GM23338 (cell line): ENCODE results near the gene WWOX. TPM values are rescaled to one million over a fixed set of nuclear protein-coding genes. Genes with fewer than 3 reads are reported as not detected.

Experiments used
- ATAC-seq: fragments of 200-7000 bp; cut with Tn5 transposase; 3 replicates; pipeline ENCODE4 v1.9.1; 2020
- DNase-seq: peaks from one replicate; pipeline ENCODE4 v3.0.0-alpha.2; 2015; ENCODE audit warnings: low spot score
- H2AFZ ChIP-seq: fragments of 200-600 bp; sonication (generic); 2 replicates; pipeline ENCODE4 v1.8.0; 2016; ENCODE audit warnings: antibody characterized with exemption, mild to moderate bottlenecking, moderate library complexity
- H3F3A ChIP-seq: fragments of 200-600 bp; sonication (generic); replicated peaks from 2 replicates; pipeline ENCODE4 v1.8.0; 2017; ENCODE audit warnings: antibody characterized with exemption, mixed run types, low read depth
- H3K27ac ChIP-seq: fragments of 200-600 bp; sonication (generic); 2 replicates; pipeline ENCODE4 v1.6.1; 2016; ENCODE audit warnings: low read depth
- H3K27me3 ChIP-seq: fragments of 200-600 bp; sonication (generic); 2 replicates; pipeline ENCODE4 v1.8.0; 2016; ENCODE audit warnings: mild to moderate bottlenecking, mixed run types, moderate library complexity; ENCODE audit not compliant: insufficient read depth
- H3K36me3 ChIP-seq: fragments of 200-600 bp; sonication (generic); 2 replicates; pipeline ENCODE4 v1.8.0; 2016; ENCODE audit warnings: mild to moderate bottlenecking; ENCODE audit not compliant: insufficient read depth
- H3K4me1 ChIP-seq: fragments of 200-600 bp; sonication (generic); 2 replicates; pipeline ENCODE4 v1.8.0; 2016; ENCODE audit warnings: mild to moderate bottlenecking, moderate library complexity; ENCODE audit not compliant: insufficient read depth
- H3K4me2 ChIP-seq: fragments of 200-600 bp; sonication (generic); 2 replicates; pipeline ENCODE4 v1.7.1; 2017; ENCODE audit warnings: mixed run types
- H3K4me3 ChIP-seq: fragments of 200-600 bp; sonication (generic); 2 replicates; pipeline ENCODE4 v1.6.1; 2016; ENCODE audit warnings: mixed run types
- H3K79me2 ChIP-seq: fragments of 200-600 bp; sonication (generic); replicated peaks from 2 replicates; pipeline ENCODE4 v1.8.0; 2017; ENCODE audit warnings: mild to moderate bottlenecking; ENCODE audit not compliant: insufficient read depth
- H3K9me2 ChIP-seq: fragments of 200-600 bp; sonication (generic); 2 replicates; pipeline ENCODE4 v1.8.0; 2017; ENCODE audit not compliant: insufficient read depth
- H4K20me1 ChIP-seq: fragments of 200-600 bp; sonication (generic); replicated peaks from 2 replicates; pipeline ENCODE4 v1.8.0; 2017; ENCODE audit warnings: mild to moderate bottlenecking; ENCODE audit not compliant: insufficient read depth
- H3K27ac Mint-ChIP-seq: 2 replicates; pipeline ENCODE4 v1.8.0; 2020; ENCODE audit warnings: inconsistent platforms, mild to moderate bottlenecking, moderate library complexity, mixed read lengths
- H3K27me3 Mint-ChIP-seq: 3 replicates; pipeline ENCODE4 v1.8.0; 2022; ENCODE audit warnings: low read depth, mild to moderate bottlenecking, moderate library complexity, mixed read lengths, inconsistent platforms; ENCODE audit not compliant: insufficient read depth, poor library complexity
- H3K36me3 Mint-ChIP-seq: 3 replicates; pipeline ENCODE4 v1.8.0; 2021; ENCODE audit warnings: low read depth, mild to moderate bottlenecking, inconsistent platforms, moderate library complexity, mixed read lengths
- H3K4me1 Mint-ChIP-seq: 3 replicates; pipeline ENCODE4 v1.8.0; 2020; ENCODE audit warnings: mild to moderate bottlenecking, inconsistent platforms, mixed read lengths
- H3K4me3 Mint-ChIP-seq: 3 replicates; pipeline ENCODE4 v1.8.0; 2021; ENCODE audit warnings: moderate library complexity, mild to moderate bottlenecking, inconsistent platforms, mixed read lengths
- H3K9me3 Mint-ChIP-seq: 3 replicates; pipeline ENCODE4 v1.8.0; 2020; ENCODE audit warnings: moderate library complexity, mild to moderate bottlenecking, inconsistent platforms, mixed read lengths
- CREB1 ChIP-seq: fragments of 250-450 bp; sonication (Bioruptor Pico); IDR thresholded peaks from 2 replicates; pipeline ENCODE4 v1.5.0; 2020; ENCODE audit warnings: low read depth, mild to moderate bottlenecking, moderate library complexity
- EZH2phosphoT487 ChIP-seq: fragments of 200-600 bp; sonication (generic); IDR thresholded peaks from one replicate; pipeline ENCODE4 v1.8.1; 2018; ENCODE audit warnings: antibody characterized with exemption; ENCODE audit not compliant: unreplicated experiment
- NANOG ChIP-seq: IDR thresholded peaks from 2 replicates; pipeline ENCODE4 v1.6.1; 2016; ENCODE audit warnings: antibody characterized with exemption, borderline replicate concordance
- POLR2AphosphoS5 ChIP-seq: IDR thresholded peaks from 2 replicates; pipeline ENCODE4 v1.6.1; 2016; ENCODE audit warnings: antibody characterized with exemption, low read depth
- REST ChIP-seq: IDR thresholded peaks from one replicate; pipeline ENCODE4 v1.6.1; 2018; ENCODE audit warnings: antibody characterized with exemption; ENCODE audit not compliant: unreplicated experiment
- STAT1 ChIP-seq: IDR thresholded peaks from one replicate; pipeline ENCODE4 v1.6.1; 2016; ENCODE audit warnings: antibody characterized with exemption; ENCODE audit not compliant: unreplicated experiment
- ZNF114 ChIP-seq: fragments of 250-450 bp; sonication (Bioruptor Pico); IDR thresholded peaks from 2 replicates; pipeline ENCODE4 v1.5.0; 2020; ENCODE audit warnings: mild to moderate bottlenecking, moderate library complexity
- ZNF462 ChIP-seq: fragments of 250-450 bp; sonication (Bioruptor Pico); IDR thresholded peaks from 2 replicates; pipeline ENCODE4 v1.5.0; 2020; ENCODE audit warnings: mild to moderate bottlenecking, moderate library complexity
- polyA plus RNA-seq: library from polyadenylated mRNA; unstranded; fragments of >200 nt; fragmentation: Nextera tagmentation; extraction: Ambion mirVana; gene quantifications from 2 replicates; pipeline ENCODE4 v1.2.1, GENCODE V29; 2016
- total RNA-seq: library from RNA; depleted of rRNA; stranded (reverse); fragments of >200 nt; shearing (Covaris generic); gene quantifications from 2 replicates; pipeline ENCODE4 v1.2.3, GENCODE V29; 2014

WWOX gene
- total and polyA plus RNA-seq, 2 experiments from 2014 or later: 10.0 to 19.3 TPM

GRCh38 chr16:78244131-78244895, 144.9 kb downstream of the WWOX start:
- no peak overlapping the region for H3K4me3 Mint-ChIP-seq
- DNase-seq (no peak), ATAC-seq (no peak)
- H3K36me3 Mint-ChIP-seq: no peaks in the 10 kb centered on the region
- H3F3A ChIP-seq: no peaks in the 10 kb centered on the region
- no peaks in the 10 kb centered on the region; the same call in 2 of the 3 replicates for H3K9me3 Mint-ChIP-seq
- H3K4me3 ChIP-seq: no peak overlapping the region
- H3K27me3 ChIP-seq: no peaks in the 10 kb centered on the region
- no peak for TF ChIP-seq EZH2phosphoT487
- TF ChIP-seq POLR2AphosphoS5: no peak
- no peak for TF ChIP-seq NANOG
- no peak for TF ChIP-seq CREB1 (CRISPR knock-in tag)
- no peak for TF ChIP-seq STAT1
- TF ChIP-seq ZNF462 (CRISPR knock-in tag): no peak
- TF ChIP-seq REST: no peak
- no peak for TF ChIP-seq ZNF114 (CRISPR knock-in tag)
- no peaks in the 10 kb centered on the region for H4K20me1 ChIP-seq
- no peak overlapping the region for H3K27ac ChIP-seq
- peaks cover 11% of the 10 kb centered on the region for H3K27me3 Mint-ChIP-seq
- peaks cover 14% of the 10 kb centered on the region for H3K4me1 Mint-ChIP-seq
- H3K4me2 ChIP-seq: no peak overlapping the region
- H3K4me1 ChIP-seq: no peaks in the 10 kb centered on the region
- H3K9me2 ChIP-seq: no peaks in the 10 kb centered on the region
- no peaks in the 10 kb centered on the region for H3K79me2 ChIP-seq
- no peak overlapping the region for H2AFZ ChIP-seq
- H3K27ac Mint-ChIP-seq: no peak overlapping the region
- H3K36me3 ChIP-seq: no peaks in the 10 kb centered on the region
